Osteocyte (in vitro differentiated cells): ENCODE results near the gene DHX34. TPM values are rescaled to one million over a fixed set of nuclear protein-coding genes. Genes with fewer than 3 reads are reported as not detected.

Experiments
- DNase-seq: peaks from one replicate; pipeline ENCODE4 v3.0.0; 2021; ENCODE audit warnings: mixed read lengths; ENCODE audit not compliant: unreplicated experiment; ENCODE audit errors: extremely low spot score
- H3K27ac Mint-ChIP-seq: one replicate; pipeline ENCODE4 v1.8.0; 2021; ENCODE audit warnings: mild to moderate bottlenecking, mixed read lengths; ENCODE audit not compliant: unreplicated experiment
- H3K27me3 Mint-ChIP-seq: one replicate; pipeline ENCODE4 v1.8.0; 2021; ENCODE audit warnings: mixed read lengths; ENCODE audit not compliant: unreplicated experiment
- H3K36me3 Mint-ChIP-seq: one replicate; pipeline ENCODE4 v1.8.0; 2021; ENCODE audit warnings: mixed read lengths; ENCODE audit not compliant: unreplicated experiment
- H3K4me1 Mint-ChIP-seq: one replicate; pipeline ENCODE4 v1.8.0; 2021; ENCODE audit warnings: mixed read lengths; ENCODE audit not compliant: unreplicated experiment
- H3K4me3 Mint-ChIP-seq: one replicate; pipeline ENCODE4 v1.8.0; 2021; ENCODE audit warnings: mild to moderate bottlenecking, moderate library complexity, mixed read lengths; ENCODE audit not compliant: unreplicated experiment
- H3K9me3 Mint-ChIP-seq: one replicate; pipeline ENCODE4 v1.8.0; 2021; ENCODE audit warnings: mixed read lengths; ENCODE audit not compliant: unreplicated experiment
- CTCF ChIP-seq: fragments of 200-600 bp; sonication (generic); IDR thresholded peaks from 2 replicates; pipeline ENCODE4 v1.5.0; 2021; ENCODE audit warnings: antibody characterized with exemption, mild to moderate bottlenecking, moderate library complexity
- total RNA-seq: library from RNA; stranded (reverse); gene quantifications from 2 replicates; pipeline ENCODE4 v1.2.1, GENCODE V29; 2021

DHX34 gene
- total RNA-seq, 1 donor from 2014 or later = 17.5 TPM

- DNase-seq = no peak
- Mint-ChIP-seq H3K9me3 (no peaks in the 10 kb centered on the region), H3K4me3 (peak overlapping the region; percentile 7), H3K27me3 (peaks cover 33% of the 10 kb centered on the region), H3K36me3 (no peaks in the 10 kb centered on the region), H3K4me1 (peaks cover 32% of the 10 kb centered on the region), H3K27ac (no peak overlapping the region)
- no peak for TF ChIP-seq CTCF
Observed at GRCh38 chr19:47422417-47423163, 73.5 kb downstream of the DHX34 start.

- TF ChIP-seq CTCF = no peak
- Mint-ChIP-seq H3K27ac (no peak overlapping the region), H3K4me3 (no peak overlapping the region), H3K36me3 (no peaks in the 10 kb centered on the region), H3K4me1 (peaks cover 25% of the 10 kb centered on the region), H3K9me3 (no peaks in the 10 kb centered on the region), H3K27me3 (peaks cover 33% of the 10 kb centered on the region)
- no peak for DNase-seq
Observed at GRCh38 chr19:47423203-47423882, 74.2 kb downstream of the DHX34 start.

GRCh38 chr19:47427241-47428176, 78.4 kb downstream of the DHX34 start:
- Mint-ChIP-seq H3K36me3 (no peaks in the 10 kb centered on the region), H3K27ac (no peak overlapping the region), H3K4me3 (peak overlapping the region; percentile 24), H3K27me3 (peaks cover 13% of the 10 kb centered on the region), H3K9me3 (no peaks in the 10 kb centered on the region), H3K4me1 (peaks cover 12% of the 10 kb centered on the region)
- DNase-seq = peak; percentile 90
- TF ChIP-seq CTCF = peak; percentile 88

- peaks cover 8% of the 10 kb centered on the region for H3K4me1 Mint-ChIP-seq
- H3K27ac Mint-ChIP-seq = no peak overlapping the region
- no peaks in the 10 kb centered on the region for H3K36me3 Mint-ChIP-seq
- TF ChIP-seq CTCF = no peak
- H3K27me3 Mint-ChIP-seq = peaks cover 4% of the 10 kb centered on the region
- H3K4me3 Mint-ChIP-seq = no peak overlapping the region
- DNase-seq = peak; percentile 97
- H3K9me3 Mint-ChIP-seq = no peaks in the 10 kb centered on the region
Observed at GRCh38 chr19:47428177-47428894, 79.2 kb downstream of the DHX34 start.
